AG09309 (cell line): ENCODE measurements around the gene SENP2.

Source experiments
- DNase-seq: peaks from one replicate; pipeline ENCODE4 v3.0.0-alpha.2; 2010; ENCODE audit warnings: low read depth
- H3K4me3 ChIP-seq: 2 replicates; pipeline ENCODE4 v1.5.1; 2011; ENCODE audit warnings: mild to moderate bottlenecking, low read depth, low read length, moderate library complexity; ENCODE audit not compliant: control insufficient read depth
- CTCF ChIP-seq: IDR thresholded peaks from 2 replicates; pipeline ENCODE4 v1.5.1; 2011; ENCODE audit warnings: mild to moderate bottlenecking, low read depth, low read length, inconsistent platforms; ENCODE audit not compliant: insufficient read depth, control insufficient read depth; ENCODE audit errors: missing control alignments

SENP2 gene

GRCh38 chr3:185645596-185646381, 59.7 kb downstream of the SENP2 start:
- DNase-seq: no peak

GRCh38 chr3:185646382-185647133, 60.5 kb downstream of the SENP2 start:
- no peak overlapping the region for H3K4me3 ChIP-seq
- DNase-seq: no peak
- TF ChIP-seq CTCF: no peak

More at GRCh38 chr3:185645596-185646381, 59.7 kb downstream of the SENP2 start:
- TF ChIP-seq CTCF: no peak
- no peak overlapping the region for H3K4me3 ChIP-seq

GRCh38 chr3:185647134-185647879, 61.2 kb downstream of the SENP2 start:
- no peak overlapping the region for H3K4me3 ChIP-seq
- no peak for DNase-seq
- TF ChIP-seq CTCF: no peak

- H3K4me3 ChIP-seq: no peak overlapping the region
- TF ChIP-seq CTCF: no peak
- no peak for DNase-seq
Measured at GRCh38 chr3:185647880-185648210, 61.8 kb downstream of the SENP2 start.

GRCh38 chr3:185648396-185648795, 62.3 kb downstream of the SENP2 start:
- TF ChIP-seq CTCF: no peak
- DNase-seq: no peak
- no peak overlapping the region for H3K4me3 ChIP-seq

- no peak for DNase-seq
- no peak for TF ChIP-seq CTCF
- no peak overlapping the region for H3K4me3 ChIP-seq
Measured at GRCh38 chr3:185649414-185649813, 63.3 kb downstream of the SENP2 start.
